ENCODE results near the gene TMEM131L.
"Not testable (repeated sequence)": the region's sequence is repeated elsewhere in the genome, so short reads cannot be mapped to it uniquely, and the experiment has no call there.

TMEM131L gene

GRCh38 chr4:153542834-153543233 is 76.7 kb downstream of the TMEM131L start:
- Mint-ChIP-seq H3K36me3 (ENCODE audit: insufficient read depth) (peaks cover 19% of the 10 kb centered on the region), H3K4me3 (no peak overlapping the region), H3K27ac (peak overlapping the region; percentile 2 to 61), H3K9me3 (no peaks in the 10 kb centered on the region), H3K27me3 (no peaks in the 10 kb centered on the region), H3K4me1 (ENCODE audit: low read depth in 2 of 2) (peaks cover 45 to 57% of the 10 kb centered on the region in 2 donors)
- DNase-seq = no peak
- ATAC-seq (replicated peaks) = no peak

DNA sequence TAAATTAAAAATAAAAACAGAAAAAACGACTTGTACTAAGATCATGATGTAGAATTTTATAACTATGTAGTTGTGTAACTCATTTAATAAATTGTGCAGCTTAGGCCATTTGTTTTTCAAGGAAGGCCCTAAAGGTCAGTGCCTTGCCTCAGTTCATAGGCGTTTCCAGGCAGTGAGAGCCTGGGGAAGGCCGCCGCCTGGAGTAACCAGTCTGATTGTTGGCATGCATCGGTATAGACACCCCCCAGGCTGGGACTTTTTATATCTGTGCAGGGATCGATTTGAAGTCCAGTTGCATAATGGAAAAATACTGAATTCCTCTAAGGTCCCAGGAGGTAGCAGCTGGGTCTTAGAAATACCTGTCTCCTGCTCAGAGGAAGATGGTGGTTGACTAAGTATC is 77.2 kb downstream of the TMEM131L start:
- H3K27ac Mint-ChIP-seq = no peak overlapping the region

GRCh38 chr4:153545822-153546221 is 79.7 kb downstream of the TMEM131L start:
- H3K27ac Mint-ChIP-seq = peak overlapping the region in 1 of 2 donors; percentile 41
- DNase-seq (no peak), ATAC-seq (replicated peaks) (no peak)
- no peaks in the 10 kb centered on the region for H3K27me3 Mint-ChIP-seq
- no peaks in the 10 kb centered on the region for H3K9me3 Mint-ChIP-seq
- peaks cover 22% of the 10 kb centered on the region for H3K36me3 Mint-ChIP-seq (ENCODE audit: insufficient read depth)
- H3K4me1 Mint-ChIP-seq (ENCODE audit: low read depth in 2 of 2) = peaks cover 42 to 46% of the 10 kb centered on the region in 2 donors
- no peak overlapping the region for H3K4me3 Mint-ChIP-seq

More for the DNA sequence above, 77.2 kb downstream of the TMEM131L start:
- no peaks in the 10 kb centered on the region for H3K9me3 Mint-ChIP-seq
- H3K4me1 Mint-ChIP-seq (ENCODE audit: low read depth in 2 of 2) = peaks cover 41 to 56% of the 10 kb centered on the region in 2 donors
- peaks cover 19% of the 10 kb centered on the region for H3K36me3 Mint-ChIP-seq (ENCODE audit: insufficient read depth)
- DNase-seq (no peak), ATAC-seq (replicated peaks) (no peak)
- no peak overlapping the region for H3K4me3 Mint-ChIP-seq
- no peaks in the 10 kb centered on the region for H3K27me3 Mint-ChIP-seq

GRCh38 chr4:153546280-153546679 is 80.1 kb downstream of the TMEM131L start:
- peaks cover 38 to 42% of the 10 kb centered on the region in 2 donors for H3K4me1 Mint-ChIP-seq (ENCODE audit: low read depth in 2 of 2)
- no peaks in the 10 kb centered on the region for H3K9me3 Mint-ChIP-seq
- no peak for DNase-seq
- H3K36me3 Mint-ChIP-seq (ENCODE audit: insufficient read depth) = peaks cover 23% of the 10 kb centered on the region
- peak overlapping the region in 1 of 2 donors; percentile 41 for H3K27ac Mint-ChIP-seq
- H3K27me3 Mint-ChIP-seq = no peaks in the 10 kb centered on the region
- no peak overlapping the region for H3K4me3 Mint-ChIP-seq
- no peak for ATAC-seq (replicated peaks)

- DNase-seq (no peak), ATAC-seq (replicated peaks) (no peak)
- no peaks in the 10 kb centered on the region for H3K9me3 Mint-ChIP-seq
- peaks cover 20% of the 10 kb centered on the region for H3K36me3 Mint-ChIP-seq (ENCODE audit: insufficient read depth)
- no peaks in the 10 kb centered on the region for H3K27me3 Mint-ChIP-seq
- H3K27ac Mint-ChIP-seq = peak overlapping the region; percentile 26 to 70
- no peak overlapping the region for H3K4me3 Mint-ChIP-seq
- H3K4me1 Mint-ChIP-seq (ENCODE audit: low read depth in 2 of 2) = peaks cover 28 to 30% of the 10 kb centered on the region in 2 donors
These were observed 81.4 kb downstream of the TMEM131L start for GRCh38 chr4:153547520-153547919.

GRCh38 chr4:153548907-153549306 is 82.7 kb downstream of the TMEM131L start:
- not testable (repeated sequence) for H3K27me3 Mint-ChIP-seq; DNase-seq; H3K9me3 Mint-ChIP-seq; H3K4me3 Mint-ChIP-seq; ATAC-seq (replicated peaks)
- peaks cover 24 to 26% of the 10 kb centered on the region in 2 donors for H3K4me1 Mint-ChIP-seq (ENCODE audit: low read depth in 2 of 2)
- H3K36me3 Mint-ChIP-seq (ENCODE audit: insufficient read depth) = peaks cover 20% of the 10 kb centered on the region
- peak overlapping the region in 1 of 2 donors; percentile 57 for H3K27ac Mint-ChIP-seq

GRCh38 chr4:153549405-153549804 is 83.2 kb downstream of the TMEM131L start:
- H3K27ac Mint-ChIP-seq = peak overlapping the region in 1 of 2 donors; percentile 57

DNA sequence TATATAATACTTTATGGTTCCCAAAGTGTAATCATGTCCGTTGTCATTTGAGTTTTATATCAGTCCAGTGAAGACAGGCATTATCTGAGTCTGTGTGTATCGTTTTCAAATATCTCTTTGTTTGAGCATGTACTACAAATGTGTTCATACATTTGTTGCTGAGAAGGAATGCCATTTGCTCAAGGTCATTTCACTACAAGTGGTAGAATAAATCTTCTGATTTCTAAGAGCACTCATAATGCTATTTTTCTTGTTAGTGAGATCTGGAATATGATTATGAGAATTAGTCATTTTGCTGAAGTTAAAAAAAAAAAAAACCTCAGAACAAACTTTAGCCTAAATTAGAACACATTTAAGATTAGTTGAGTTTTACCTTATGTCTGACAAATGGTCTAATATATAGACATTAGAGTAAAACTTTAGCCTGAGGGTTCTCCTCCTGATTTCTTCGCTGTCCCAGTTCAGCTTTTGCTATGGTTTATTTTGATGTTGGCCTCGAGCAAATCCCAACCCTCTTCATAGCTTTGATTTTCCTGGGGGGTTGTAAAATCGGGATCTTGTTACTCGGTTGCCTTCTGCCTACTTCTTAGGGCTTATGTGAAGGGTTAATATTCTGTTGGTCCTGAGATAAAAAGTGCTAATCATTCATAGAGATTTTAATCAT is 87.1 kb downstream of the TMEM131L start:
- DNase-seq (no peak), ATAC-seq (replicated peaks) (no peak)
- H3K9me3 Mint-ChIP-seq = no peaks in the 10 kb centered on the region
- peaks cover 12 to 13% of the 10 kb centered on the region in 2 donors for H3K4me1 Mint-ChIP-seq (ENCODE audit: low read depth in 2 of 2)
- no peak overlapping the region for H3K4me3 Mint-ChIP-seq
- no peaks in the 10 kb centered on the region for H3K27me3 Mint-ChIP-seq
- H3K36me3 Mint-ChIP-seq (ENCODE audit: insufficient read depth) = peaks cover 34% of the 10 kb centered on the region
- H3K27ac Mint-ChIP-seq = peak overlapping the region in 1 of 2 donors; percentile 9

More at GRCh38 chr4:153549405-153549804, 83.2 kb downstream of the TMEM131L start:
- Mint-ChIP-seq H3K36me3 (ENCODE audit: insufficient read depth) (peaks cover 17% of the 10 kb centered on the region), H3K4me3 (no peak overlapping the region), H3K27me3 (no peaks in the 10 kb centered on the region), H3K4me1 (ENCODE audit: low read depth in 2 of 2) (peaks cover 22 to 23% of the 10 kb centered on the region in 2 donors), H3K9me3 (no peaks in the 10 kb centered on the region)
- no peak for DNase-seq
- ATAC-seq (replicated peaks) = no peak

GRCh38 chr4:153553819-153554170 is 87.6 kb downstream of the TMEM131L start:
- no peak overlapping the region for H3K4me3 Mint-ChIP-seq
- peaks cover 37% of the 10 kb centered on the region for H3K36me3 Mint-ChIP-seq (ENCODE audit: insufficient read depth)
- peaks cover 8 to 9% of the 10 kb centered on the region in 2 donors for H3K4me1 Mint-ChIP-seq (ENCODE audit: low read depth in 2 of 2)
- H3K27ac Mint-ChIP-seq = no peak overlapping the region
- H3K27me3 Mint-ChIP-seq = no peaks in the 10 kb centered on the region
- H3K9me3 Mint-ChIP-seq = no peaks in the 10 kb centered on the region
- ATAC-seq (replicated peaks) (no peak), DNase-seq (no peak)

DNA sequence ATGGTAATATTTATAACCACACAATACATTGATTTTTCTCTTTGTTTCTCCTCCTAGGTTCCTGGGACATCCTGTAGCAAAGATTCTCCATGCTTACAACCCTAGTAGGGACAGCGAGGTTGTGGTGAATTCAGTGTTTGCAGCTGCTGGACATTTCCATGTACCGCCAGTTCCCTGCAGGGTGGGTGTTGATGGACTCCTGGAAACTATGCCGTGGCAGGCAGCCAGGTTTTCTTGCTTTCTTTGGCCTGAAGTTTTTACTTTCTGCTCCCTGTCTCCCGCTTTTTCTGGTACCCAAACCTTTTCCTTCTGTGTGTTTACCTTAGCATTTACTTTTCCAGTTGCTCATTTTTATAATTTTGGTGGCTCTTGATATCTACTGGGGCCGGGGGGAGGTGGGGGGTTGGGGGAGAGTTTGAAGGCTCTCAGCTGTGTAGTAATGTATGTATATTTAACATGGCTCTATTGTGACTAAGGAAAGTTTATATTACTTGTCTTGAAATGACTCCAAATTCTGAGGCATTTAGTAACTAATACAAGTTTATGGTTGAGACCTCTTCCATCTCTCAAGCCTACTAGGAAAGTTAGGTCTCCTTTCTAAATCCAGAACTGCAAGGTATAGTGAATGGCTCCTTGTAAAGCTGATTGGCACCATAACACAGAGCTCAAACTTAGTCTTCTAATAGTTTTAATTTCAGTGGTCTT is 89.7 kb downstream of the TMEM131L start:
- H3K27me3 Mint-ChIP-seq = no peaks in the 10 kb centered on the region
- H3K4me1 Mint-ChIP-seq (ENCODE audit: low read depth in 2 of 2) = peaks cover 9 to 20% of the 10 kb centered on the region in 2 donors
- no peaks in the 10 kb centered on the region for H3K9me3 Mint-ChIP-seq
- no peak for ATAC-seq (replicated peaks)
- H3K36me3 Mint-ChIP-seq (ENCODE audit: insufficient read depth) = peaks cover 38% of the 10 kb centered on the region
- H3K27ac Mint-ChIP-seq = peak overlapping the region in 1 of 2 donors; percentile 33
- H3K4me3 Mint-ChIP-seq = no peak overlapping the region
- DNase-seq = no peak

DNA sequence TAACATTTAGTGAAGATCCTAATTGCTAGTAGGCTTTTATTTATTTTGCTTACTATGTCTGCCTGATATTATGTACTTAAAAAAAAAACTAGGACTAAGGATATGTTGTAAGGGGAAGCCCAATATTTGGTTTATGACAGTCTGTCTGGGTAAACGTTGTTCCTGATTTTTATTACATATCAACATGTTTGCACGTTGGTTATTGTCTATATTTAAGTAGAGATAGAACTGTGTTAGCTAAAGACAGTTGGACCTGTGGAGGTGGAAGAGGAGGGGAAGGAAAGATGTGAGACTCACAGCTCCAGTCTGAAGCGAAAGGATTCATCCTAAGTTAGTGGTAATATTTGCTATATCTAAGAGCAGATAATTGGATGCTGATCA is 90.3 kb downstream of the TMEM131L start:
- Mint-ChIP-seq H3K27ac (peak overlapping the region in 1 of 2 donors; percentile 33), H3K36me3 (ENCODE audit: insufficient read depth) (peaks cover 41% of the 10 kb centered on the region), H3K27me3 (no peaks in the 10 kb centered on the region), H3K9me3 (no peaks in the 10 kb centered on the region), H3K4me1 (ENCODE audit: low read depth in 2 of 2) (peaks cover 8 to 22% of the 10 kb centered on the region in 2 donors), H3K4me3 (no peak overlapping the region)
- no peak for ATAC-seq (replicated peaks)
- no peak for DNase-seq

GRCh38 chr4:153560908-153561307 is 94.7 kb downstream of the TMEM131L start:
- H3K4me1 Mint-ChIP-seq (ENCODE audit: low read depth in 2 of 2) = peaks cover 16 to 34% of the 10 kb centered on the region in 2 donors
- H3K27ac Mint-ChIP-seq = no peak overlapping the region
- no peaks in the 10 kb centered on the region for H3K27me3 Mint-ChIP-seq
- no peaks in the 10 kb centered on the region for H3K9me3 Mint-ChIP-seq
- no peak overlapping the region for H3K4me3 Mint-ChIP-seq
- no peak for ATAC-seq (replicated peaks)
- peaks cover 54% of the 10 kb centered on the region for H3K36me3 Mint-ChIP-seq (ENCODE audit: insufficient read depth)
- no peak for DNase-seq

GRCh38 chr4:153564630-153565525 is 98.7 kb downstream of the TMEM131L start:
- Mint-ChIP-seq H3K36me3 (ENCODE audit: insufficient read depth) (peaks cover 36% of the 10 kb centered on the region), H3K9me3 (no peaks in the 10 kb centered on the region), H3K4me1 (ENCODE audit: low read depth in 2 of 2) (peaks cover 16 to 28% of the 10 kb centered on the region in 2 donors), H3K27me3 (no peaks in the 10 kb centered on the region), H3K4me3 (no peak overlapping the region), H3K27ac (peak overlapping the region; percentile 66 to 68)
- DNase-seq = no peak
- ATAC-seq (replicated peaks) = no peak
